EH (cell line): ENCODE data around the gene CD63.

Source experiments
- DNase-seq: peaks from one replicate; pipeline ENCODE4 v3.0.0-alpha.2; 2015; ENCODE audit warnings: low read depth

CD63 gene

DNA sequence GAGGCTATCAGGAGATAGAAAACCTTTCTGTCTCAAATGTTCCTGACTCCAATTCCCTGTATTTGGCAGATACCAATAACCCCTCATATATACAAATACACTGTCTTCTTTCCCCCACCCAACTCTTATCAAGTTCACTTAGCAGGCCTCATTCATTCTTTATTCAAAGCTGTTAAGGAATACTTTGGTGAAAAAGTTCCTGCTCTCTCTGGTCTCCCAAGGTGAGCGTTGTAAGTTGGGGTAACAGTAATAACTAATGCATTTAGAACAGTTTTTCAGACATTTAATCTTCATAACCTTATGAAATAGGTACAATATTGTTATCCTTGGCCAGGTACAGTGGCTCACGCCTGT, 10.2 kb upstream of the CD63 start:
- no peak for DNase-seq

DNA sequence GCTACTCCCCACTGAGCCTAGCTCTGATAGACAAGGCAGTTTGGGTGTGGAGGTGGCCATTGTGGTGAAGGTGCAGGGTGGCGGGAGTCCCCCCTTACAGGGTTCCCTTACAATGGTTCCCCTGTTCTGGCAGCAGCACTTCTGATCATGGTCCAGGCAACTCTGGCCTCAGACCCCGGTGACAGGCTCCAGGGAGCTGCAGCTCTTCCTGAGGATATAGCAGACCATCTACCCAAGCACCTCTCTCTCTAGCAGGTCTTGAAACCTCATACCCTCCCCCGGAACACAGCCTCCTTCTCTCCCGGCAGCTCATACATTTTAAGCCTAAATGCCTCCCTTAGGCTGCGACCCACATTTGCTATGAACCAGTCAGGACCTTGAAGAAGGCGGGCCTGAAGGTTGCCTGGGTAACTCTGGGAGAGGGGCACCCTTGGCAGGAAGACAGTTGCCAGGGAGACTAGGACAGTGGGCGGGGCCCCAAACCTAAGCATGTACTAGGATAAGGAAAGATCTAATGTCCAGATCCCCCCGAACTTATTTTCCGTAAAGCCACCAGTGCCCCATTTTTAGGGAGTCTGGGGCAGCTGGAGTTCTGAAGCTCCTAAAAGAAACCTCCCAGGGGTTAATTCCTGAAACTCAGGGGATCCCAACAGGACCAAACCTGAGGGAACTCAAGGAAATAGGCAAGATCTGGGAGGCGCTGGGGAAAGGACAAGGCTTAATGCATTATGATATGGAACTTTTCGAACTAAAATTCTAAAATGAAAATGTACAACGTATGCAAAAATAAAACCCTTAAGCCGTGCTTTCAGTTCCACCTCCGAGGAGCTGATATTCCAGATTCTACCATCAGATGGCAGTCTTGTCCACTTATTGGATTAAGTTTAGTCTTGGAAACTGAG, 9.6 kb upstream of the CD63 start:
- DNase-seq: peak; percentile 86

DNA sequence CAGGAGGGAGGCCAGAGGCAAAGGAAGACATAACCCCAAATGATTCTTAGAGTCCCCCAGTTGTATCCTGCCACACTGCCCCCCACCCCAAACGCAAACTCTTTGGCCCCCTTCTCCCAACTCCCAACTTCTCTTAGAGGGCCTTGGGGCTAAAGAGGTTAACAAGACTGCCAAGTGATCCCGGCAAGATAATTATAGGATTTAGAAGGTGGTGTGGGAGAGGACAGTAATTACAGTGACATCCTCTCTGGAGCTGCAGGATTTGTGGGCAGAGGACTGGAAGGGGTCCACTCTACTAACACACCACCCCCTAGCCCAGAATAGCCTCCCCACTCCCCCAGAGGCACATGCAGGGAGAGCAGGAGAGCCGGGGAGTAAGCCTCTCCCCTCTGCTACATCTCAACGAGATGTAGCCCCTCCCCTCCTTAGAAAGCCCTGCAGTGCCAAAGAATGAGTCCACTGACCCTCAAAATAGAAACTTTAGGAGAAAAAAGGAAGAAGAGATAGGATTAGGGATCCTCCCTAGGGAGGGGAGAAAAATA, 8.8 kb upstream of the CD63 start:
- no peak for DNase-seq

DNA sequence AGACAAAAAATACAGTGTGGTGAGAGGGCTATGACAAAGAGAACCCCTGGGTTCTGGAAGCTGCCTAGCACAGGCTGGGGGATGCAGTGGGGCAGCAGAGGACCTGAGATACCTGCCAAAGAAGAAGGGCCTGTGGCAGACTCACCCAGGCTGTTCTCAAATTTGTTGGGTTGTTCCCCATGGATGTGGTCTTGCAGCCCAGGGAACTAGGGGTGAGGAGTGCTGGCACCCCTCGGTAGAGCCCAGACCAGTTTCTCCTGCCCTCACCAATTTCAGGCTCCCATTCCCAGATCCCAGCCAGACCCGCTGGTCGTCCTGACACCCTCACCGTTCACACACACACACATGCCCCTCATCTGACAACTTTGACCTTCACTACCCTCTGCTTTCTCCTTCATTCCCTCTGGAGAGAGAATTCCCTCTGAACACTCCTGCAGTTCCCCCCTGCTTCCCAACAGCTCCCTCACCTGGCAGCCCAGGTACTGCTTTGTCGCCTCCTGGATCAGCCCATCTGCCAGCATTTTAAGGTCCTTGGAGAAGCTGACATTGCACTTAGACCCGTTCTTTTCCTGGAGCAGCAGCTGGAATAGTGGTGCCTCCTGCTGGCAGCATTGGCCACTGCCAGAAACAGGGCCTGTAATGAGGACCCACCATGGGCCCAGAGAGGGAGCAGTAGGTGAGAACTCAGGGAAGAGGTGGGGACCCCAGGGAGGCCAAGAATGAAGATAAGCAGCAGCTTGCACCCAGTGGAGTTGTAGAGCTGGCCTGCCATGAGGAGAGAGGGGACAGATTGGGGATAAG, 8.2 kb upstream of the CD63 start:
- DNase-seq: peak; percentile 73

DNA sequence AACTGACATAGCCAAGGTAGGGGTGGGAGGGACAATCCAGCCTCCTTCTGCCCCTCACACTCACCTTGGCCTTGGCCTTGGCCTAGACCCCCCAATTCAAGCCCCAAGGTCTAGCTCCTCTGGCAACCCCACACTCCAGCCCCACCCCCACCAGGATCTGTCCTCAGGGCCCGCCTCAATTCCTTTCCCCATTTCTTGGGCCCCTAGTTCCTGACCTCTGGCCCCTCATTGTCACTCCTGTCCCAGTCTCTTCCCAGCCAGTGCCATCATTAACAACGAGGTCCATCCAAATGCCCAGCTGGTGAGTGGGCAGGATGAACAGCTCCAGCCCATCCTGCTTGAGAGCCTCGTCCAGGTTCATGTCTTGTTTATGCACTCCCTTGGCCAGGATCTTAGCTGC, 7.3 kb upstream of the CD63 start:
- DNase-seq: no peak

DNA sequence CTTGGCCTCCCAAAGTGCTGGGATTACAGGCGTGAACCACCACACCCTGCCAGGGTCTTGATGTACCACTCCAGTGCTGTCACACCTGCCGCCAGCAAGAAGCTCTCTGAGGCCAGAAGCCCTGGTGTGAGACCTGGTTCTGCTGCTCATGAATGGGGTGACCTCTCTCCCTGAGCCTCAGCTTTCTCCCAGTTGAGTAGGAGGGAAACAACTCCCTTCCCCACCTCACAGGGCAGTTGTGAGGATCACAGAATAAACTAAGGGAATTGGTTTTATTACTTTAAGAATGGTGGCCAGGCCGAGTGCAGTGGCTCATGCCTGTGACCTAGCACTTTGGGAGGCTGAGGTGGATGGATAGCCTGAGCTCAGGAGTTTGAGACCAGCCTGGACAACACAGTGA, 5.8 kb upstream of the CD63 start:
- DNase-seq: no peak

DNA sequence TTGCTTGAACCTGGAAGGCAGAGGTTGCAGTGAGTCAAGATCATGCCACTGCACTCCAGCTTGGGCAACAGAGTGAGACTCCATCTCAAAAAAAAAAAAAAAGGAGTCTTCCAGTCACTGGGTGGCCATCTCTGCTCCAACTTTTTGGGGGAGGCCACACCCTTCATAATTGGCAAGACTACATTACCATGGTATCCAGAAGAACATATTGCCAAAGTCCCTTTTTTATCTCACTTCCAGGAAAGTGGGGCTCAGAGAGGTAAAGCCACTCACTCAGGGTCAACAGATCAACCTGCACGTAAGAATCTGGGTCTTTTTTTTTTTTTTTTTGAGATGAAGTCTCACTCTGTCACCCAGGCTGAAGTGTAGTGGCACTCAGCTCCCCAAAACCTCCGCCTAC, 5.0 kb upstream of the CD63 start:
- no peak for DNase-seq

DNA sequence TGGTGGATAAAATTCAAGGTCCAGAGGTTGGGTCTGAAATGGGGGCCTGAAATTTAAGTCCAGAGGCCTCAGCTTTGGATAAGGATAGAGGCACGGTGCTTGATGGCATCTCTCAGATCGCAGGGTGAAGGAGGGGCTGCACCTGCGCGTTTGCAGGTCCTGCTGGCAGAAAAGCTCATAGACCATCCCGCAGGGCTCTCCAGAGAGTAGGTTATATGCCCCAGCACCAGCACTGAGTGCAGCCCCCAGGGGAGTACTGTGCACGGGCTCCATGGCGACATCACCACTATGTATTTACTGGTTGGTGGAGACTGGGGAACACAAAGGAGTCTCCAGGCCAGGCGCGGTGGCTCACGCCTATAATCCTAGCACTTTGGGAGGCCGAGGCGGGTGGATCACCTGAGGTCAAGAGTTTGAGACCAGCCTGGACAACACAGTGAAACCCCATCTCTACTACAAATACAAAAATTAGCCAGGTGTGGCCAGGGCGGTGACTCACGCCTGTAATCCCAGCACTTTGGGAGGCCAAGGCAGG, 4.3 kb upstream of the CD63 start:
- no peak for DNase-seq

DNA sequence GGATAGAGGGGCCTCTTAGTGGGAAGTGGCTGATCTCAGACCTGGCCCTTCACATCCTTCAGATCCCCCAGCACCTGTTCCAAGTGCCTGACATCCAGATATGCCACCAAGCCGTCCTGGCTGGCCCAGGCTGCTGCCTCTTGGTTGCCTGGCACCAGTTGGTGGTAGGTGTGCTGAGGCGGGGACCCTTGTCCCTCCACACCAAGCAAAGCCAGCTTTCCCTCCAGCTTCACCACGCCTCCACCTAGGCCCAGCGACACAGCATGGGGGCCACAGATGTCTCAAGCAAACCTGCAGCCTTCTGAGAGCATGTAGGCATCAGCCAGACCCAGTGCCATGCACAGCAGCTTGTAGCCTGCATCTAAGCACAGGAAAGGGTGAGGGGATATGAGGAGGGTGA, 3.5 kb upstream of the CD63 start:
- DNase-seq: no peak

DNA sequence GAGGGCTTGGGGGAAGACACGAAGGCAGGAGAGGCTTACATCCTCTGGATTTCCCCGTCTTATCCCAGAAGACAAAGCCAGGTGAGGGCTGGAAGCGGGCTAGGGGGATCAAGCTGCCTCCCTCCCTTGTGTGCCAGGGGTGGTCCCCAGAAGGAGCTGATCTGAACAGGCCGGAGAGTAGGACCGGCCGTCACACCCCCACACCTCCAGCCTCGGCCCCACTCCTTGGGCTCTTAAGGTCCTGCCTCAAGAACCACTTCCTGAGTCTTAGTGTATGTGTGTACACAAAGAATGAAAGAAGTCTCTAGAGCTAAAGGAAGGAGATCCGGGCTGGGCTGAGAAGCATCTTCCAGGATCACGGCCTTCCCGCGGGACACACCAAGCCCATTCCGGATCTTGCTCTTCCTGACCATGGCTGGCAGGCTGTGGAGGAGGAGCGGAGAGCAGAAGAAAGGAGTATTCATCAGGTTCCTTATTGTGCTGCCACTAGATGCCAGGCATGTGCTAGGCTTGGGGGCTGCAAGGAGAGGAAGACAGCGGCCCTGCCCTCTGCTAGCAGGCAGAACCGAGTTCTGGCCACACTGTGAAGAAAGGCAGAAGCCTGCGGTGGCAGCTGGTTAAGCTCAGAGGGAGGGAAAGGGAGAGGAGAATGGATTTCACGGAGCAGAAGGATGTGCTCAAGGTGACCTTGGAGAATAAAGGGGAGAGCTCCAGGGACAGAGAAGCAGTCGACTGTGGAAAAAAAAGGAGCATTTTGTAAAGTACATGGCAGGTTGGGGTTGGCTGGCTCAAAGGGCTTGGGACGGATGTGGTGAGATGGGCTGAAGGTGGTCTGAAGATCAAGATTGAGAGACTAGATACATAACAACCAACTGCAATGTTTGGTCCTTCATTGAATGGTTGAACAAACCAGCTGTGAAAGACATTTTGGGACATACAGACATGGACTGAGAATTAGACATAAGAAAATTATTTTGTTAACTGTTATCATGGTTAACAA, 1.3 kb upstream of the CD63 start:
- peak; percentile 78 for DNase-seq

DNA sequence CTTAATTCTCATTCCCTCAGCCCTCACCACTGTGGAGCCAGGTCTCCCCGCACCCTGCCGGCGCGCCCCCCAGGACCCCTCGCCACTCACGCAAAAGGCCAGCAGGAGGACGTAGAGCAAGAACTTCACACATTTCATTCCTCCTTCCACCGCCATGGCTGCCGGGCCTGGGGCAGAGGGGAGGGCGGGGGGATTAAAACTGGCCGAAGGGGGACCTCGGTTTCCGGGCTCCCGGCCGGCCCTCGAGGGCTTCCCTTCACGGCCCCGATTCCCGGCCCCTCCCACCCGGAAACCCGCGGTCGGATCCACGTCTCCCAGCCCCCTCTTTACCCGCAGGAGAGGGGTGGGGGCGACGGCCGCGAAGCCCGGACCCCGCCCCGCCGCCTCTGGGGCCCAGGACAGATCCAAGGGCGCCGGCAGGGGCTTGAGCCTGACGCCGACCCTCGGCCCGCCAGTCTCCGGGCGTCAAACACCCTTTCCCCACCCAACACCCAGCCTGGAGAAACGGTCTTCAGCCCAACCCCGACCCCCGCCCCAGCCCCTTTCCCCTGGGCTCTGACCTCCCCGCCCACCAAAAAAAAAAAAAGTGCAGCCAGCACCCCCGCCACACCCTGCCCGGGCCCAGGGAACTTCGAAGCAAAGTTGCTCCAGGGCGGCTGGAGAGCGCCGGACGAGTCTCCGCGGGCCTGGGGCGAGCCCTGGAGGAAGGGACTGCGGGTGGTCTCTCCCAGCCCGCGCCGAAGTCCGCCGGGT, 447 bp downstream of the CD63 start:
- peak; percentile 76 for DNase-seq

DNA sequence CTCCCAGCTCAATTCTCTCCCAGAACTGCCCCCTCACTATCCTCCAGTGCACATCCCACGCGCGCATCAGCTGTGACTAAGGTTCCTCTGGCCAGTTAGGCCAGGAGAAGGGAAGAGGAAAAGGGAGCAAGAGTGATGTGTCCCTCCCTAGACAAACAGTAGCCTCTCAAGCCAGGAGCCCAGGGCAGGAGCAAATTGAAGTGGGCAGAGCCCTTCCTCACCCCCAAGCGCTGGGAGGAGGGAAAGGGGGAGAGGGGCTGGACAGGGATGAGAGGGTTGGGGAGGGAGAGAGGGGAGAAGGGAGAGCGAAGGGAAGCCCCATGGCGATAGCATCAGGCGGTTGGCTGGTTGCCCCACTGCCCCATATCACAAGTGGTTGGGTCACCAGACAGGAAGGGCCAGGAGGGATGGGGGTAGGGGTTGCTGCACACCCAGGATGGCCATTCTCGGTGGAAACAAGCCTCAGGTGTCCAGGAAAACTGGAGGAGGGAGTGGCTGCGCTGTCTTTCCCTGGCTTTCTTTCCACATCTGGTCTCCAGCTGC, 1.1 kb downstream of the CD63 start:
- peak; percentile 63 for DNase-seq

DNA sequence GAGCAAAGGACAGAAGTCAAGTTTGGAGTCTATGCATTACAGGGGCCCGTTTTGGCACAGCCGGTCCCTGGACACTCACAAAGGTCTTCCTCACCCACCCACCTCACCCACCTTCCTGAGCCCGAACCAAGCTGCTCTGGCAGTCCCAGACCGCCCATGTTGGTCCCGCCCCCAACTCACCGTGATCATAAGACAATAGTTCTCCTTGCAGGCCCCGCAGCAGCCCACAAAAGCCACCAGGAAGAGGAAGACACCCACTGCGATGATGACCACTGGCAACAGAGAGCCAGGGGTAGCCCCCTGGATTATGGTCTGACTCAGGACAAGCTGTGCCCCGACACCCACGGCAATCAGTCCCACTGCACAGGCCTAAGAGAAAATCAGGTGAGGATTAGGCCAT, 1.8 kb downstream of the CD63 start:
- DNase-seq: no peak

DNA sequence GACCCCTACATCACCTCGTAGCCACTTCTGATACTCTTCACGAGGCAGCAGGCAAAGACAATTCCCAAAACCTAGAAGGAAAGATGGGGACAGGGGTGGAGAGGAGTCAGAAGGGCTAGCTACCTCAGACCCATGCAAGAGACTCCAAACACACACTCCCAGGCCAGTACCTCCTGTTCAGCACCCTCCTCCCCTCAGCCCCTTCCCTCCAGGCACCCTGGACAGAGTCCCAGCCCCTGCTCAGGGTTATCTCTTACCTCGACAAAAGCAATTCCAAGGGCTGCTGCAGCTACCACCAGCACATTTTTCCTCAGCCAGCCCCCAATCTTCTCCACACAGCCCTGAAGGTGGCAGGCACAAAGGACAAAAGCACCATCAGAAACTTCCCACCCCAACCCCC, 3.3 kb downstream of the CD63 start:
- no peak for DNase-seq

DNA sequence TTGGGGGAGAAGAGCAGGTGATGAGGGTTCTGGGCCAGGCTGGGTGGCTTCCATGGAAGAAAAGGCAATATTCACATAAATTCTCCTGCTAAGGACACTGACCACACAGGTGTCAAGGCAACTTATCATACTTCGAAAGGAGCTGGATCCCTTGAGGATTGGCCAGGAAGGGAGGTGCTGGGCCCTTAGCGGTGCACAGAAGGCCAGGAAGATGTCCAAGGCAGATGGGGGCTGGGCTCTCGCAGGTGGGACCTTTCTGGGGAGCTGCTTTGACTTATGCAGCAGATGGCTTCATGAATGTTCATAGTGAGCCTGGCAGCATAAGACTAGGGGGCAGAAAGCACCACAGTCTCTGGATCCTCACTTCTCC, 3.9 kb downstream of the CD63 start:
- no peak for DNase-seq

DNA sequence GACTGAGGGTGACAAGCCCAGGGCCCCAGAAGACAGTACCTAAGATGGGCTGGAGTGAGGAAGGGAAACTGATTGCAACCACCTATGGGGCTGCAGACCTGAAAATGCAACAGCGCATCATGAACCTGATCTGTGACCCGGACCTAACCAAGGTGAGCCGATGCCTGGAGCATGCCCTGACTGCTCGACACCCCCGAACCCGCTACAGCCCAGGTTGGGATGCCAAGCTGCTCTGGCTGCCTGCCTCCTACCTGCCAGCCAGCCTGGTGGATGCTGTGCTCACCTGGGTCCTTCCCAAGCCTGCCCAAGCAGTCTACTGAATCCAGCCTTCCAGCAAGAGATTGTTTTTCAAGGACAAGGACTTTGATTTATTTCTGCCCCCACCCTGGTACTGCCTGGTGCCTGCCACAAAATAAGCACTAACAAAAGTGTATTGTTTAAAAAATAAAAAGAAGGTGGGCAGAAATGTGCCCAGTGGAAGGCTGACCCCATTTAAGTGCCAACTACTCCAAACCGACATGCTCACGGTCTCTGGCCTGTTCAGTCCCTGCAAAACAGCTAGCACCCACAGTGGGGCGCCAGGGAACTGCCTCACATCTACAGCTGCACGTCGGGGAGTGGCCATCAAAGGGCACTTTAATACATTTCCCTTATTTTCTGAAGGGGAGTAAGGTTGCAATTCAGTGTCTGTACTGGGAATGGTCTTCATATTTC, 4.4 kb downstream of the CD63 start:
- peak; percentile 70 for DNase-seq

DNA sequence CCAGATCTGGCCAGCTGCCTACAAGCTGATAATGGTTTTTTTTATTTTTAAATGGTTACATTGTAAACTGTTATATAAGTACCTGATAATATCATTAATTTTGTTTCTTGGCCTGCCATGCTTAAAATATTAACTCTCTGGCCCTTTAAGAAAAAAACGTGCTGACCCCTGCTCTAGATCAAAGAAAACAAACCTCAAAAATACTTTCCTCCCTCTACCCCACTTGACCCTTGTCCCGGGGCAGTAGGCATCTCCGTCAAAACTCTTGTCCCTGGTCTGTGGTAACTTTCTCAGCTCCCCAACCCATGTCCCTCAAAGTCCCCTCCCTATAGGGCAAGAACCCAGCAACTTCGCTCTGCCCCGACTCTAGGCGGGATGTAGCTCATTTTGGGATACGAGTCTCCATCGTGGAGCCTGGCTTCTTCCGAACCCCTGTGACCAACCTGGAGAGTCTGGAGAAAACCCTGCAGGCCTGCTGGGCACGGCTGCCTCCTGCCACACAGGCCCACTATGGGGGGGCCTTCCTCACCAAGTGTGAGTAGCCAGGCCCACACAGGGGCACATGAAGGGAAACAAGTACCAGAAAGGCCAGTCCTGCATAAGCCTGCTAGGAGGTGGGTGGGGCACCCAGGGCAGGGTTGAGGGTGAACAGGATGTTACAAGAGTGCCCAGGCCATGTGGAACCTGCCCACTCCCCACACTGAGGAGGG, 5.1 kb downstream of the CD63 start:
- DNase-seq: no peak

DNA sequence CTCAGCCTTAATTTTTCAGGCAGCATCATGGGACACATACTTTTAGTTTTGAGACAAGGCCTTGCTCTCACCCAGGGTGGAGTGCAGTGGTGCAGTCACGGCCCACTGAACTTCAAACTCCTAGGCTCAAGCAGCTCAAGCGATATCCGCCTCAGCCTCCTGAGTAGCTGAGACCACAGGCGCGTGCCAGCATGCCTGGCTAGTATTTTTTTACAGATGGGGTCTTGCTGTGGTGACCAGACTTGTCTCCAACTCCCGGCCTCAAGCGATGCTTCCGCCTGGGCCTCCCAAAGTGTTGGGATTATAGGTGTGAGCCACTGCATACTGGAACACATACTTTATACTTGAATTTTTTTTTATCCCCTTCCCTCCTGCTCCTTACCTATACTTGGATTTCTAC, 5.9 kb downstream of the CD63 start:
- DNase-seq: no peak

DNA sequence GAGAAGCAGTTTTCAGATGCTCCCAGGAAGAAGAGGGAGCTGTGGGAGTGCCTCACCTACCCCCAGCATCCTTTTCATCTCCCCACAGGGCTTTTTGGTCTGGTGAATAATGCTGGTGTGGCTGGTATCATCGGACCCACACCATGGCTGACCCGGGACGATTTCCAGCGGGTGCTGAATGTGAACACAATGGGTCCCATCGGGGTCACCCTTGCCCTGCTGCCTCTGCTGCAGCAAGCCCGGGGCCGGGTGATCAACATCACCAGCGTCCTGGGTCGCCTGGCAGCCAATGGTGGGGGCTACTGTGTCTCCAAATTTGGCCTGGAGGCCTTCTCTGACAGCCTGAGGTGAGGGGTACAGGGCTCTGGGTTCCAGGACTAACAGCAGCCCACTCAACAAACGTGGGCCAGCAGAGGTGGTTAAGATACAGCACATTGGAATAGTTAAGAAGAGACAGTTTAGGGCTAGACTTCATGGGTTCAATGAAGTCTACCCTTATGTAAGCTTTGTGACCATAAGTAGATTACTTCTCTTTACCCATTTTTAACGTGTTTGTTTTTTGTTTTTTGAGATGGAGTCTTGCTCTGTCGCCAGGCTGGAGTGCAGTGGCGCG, 7.1 kb downstream of the CD63 start:
- DNase-seq: no peak
